Peyer's patch (tissue), 4 donors: Measurements from ENCODE around the gene GPR141. TPM values are rescaled to one million over a fixed set of nuclear protein-coding genes. Genes with fewer than 3 reads are reported as not detected.

ENCODE experiments used
- DNase-seq, 3 donors: peaks; one replicate each; pipeline ENCODE4 v3.0.0-alpha.2; 2017 to 2019
- H3K27ac ChIP-seq, 4 donors: fragments of 200-600 bp; sonication (generic); one replicate each; pipeline ENCODE4 v1.5.1; 2016 to 2019
- H3K27me3 ChIP-seq, 2 donors: fragments of 200-600 bp; sonication (generic); one replicate each; pipeline ENCODE4 v1.5.1; 2019
- H3K36me3 ChIP-seq, 3 donors: fragments of 200-600 bp; sonication (generic); one replicate each; pipeline ENCODE4 v1.5.1; 2016 to 2019
- H3K4me1 ChIP-seq, 4 donors: fragments of 200-600 bp; sonication (generic); one replicate each; pipeline ENCODE4 v1.5.1; 2016 to 2019
- H3K4me3 ChIP-seq, 4 donors: fragments of 200-600 bp; sonication (generic); 1 replicate in 3 of 4; 2 replicates in 1 of 4; pipeline ENCODE4 v1.5.1; 2016 to 2019; ENCODE audit warnings: mild to moderate bottlenecking in 1 of 4
- H3K9me3 ChIP-seq, 4 donors: fragments of 200-600 bp; sonication (generic); one replicate each; pipeline ENCODE4 v1.5.1; 2016 to 2019; ENCODE audit warnings: mild to moderate bottlenecking in 1 of 4
- POLR2A ChIP-seq, 2 donors: fragments of 450-650 bp; IDR thresholded peaks; one replicate each; pipeline ENCODE4 v1.5.1; 2017; ENCODE audit warnings: antibody characterized with exemption in 2 of 2, mild to moderate bottlenecking in 2 of 2, moderate library complexity in 2 of 2
- total RNA-seq, 4 donors: library from RNA; depleted of rRNA; stranded (reverse); fragments of >200 nt; gene quantifications; one replicate each; pipeline ENCODE4 v1.1.0, GENCODE V29; 2016
- TF ChIP-seq, protein P1 (sequence below), 6 experiments: fragments of 450-650 bp in 4 of 6; fragments of 200-600 bp in 2 of 6; sonication (generic) in 1 of 6; IDR thresholded peaks; one replicate each; pipeline ENCODE4 v1.5.1; 2017 to 2019; ENCODE audit warnings: antibody characterized with exemption in 6 of 6, mild to moderate bottlenecking in 3 of 6, moderate library complexity in 1 of 6

Gene GPR141
- total RNA-seq, 4 donors from 2014 or later = not detected

DNA sequence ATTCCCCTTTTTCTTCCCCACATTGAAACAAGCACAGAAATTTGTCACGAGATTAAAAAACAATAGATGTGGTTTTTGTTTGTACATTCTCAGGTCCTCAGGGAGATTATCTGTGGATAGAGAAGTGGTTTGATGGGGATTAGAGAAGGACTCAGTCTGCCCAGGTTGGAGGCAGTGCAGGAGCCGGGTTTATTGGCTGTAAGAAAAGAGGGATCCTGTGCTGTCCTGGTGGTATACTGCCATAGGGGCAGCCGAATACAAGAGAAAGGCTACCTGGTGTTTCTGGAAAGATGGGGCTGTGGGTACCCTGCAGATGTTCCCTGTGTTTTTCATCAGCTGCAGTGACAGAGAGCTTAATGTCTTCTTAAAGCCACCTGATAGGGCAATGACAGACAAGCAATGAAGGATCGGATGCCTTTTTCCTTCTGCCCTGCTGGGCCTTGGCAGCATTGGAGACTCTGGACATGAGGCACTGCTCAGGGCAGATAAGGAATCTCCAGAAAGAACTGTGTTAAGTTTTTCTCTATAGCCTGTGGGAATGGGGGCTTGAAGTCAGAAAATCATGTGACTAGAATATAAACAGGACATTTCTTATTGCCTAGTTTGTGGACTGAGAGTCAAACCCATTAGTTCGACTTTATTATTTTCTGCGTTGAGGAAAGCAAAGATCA is 18.1 kb upstream of the GPR141 start:
- TF ChIP-seq POLR2A (IDR thresholded peaks at IDR 0.05) = no peak
- TF ChIP-seq, protein P1, sequence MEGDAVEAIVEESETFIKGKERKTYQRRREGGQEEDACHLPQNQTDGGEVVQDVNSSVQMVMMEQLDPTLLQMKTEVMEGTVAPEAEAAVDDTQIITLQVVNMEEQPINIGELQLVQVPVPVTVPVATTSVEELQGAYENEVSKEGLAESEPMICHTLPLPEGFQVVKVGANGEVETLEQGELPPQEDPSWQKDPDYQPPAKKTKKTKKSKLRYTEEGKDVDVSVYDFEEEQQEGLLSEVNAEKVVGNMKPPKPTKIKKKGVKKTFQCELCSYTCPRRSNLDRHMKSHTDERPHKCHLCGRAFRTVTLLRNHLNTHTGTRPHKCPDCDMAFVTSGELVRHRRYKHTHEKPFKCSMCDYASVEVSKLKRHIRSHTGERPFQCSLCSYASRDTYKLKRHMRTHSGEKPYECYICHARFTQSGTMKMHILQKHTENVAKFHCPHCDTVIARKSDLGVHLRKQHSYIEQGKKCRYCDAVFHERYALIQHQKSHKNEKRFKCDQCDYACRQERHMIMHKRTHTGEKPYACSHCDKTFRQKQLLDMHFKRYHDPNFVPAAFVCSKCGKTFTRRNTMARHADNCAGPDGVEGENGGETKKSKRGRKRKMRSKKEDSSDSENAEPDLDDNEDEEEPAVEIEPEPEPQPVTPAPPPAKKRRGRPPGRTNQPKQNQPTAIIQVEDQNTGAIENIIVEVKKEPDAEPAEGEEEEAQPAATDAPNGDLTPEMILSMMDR (IDR thresholded peaks at IDR 0.05) = no peak
- H3K27ac ChIP-seq = no peak overlapping the region
- no peaks in the 10 kb centered on the region for H3K4me1 ChIP-seq
- DNase-seq = no peak
- no peaks in the 10 kb centered on the region for H3K27me3 ChIP-seq
- H3K4me3 ChIP-seq = no peak overlapping the region
- no peaks in the 10 kb centered on the region for H3K9me3 ChIP-seq
- H3K36me3 ChIP-seq = no peaks in the 10 kb centered on the region

- no peaks in the 10 kb centered on the region for H3K27me3 ChIP-seq
- no peak for DNase-seq
Observed at GRCh38 chr7:37666026-37666799, 17.4 kb upstream of the GPR141 start.

GRCh38 chr7:37669818-37670217 is 13.7 kb upstream of the GPR141 start:
- H3K4me3 ChIP-seq = no peak overlapping the region
- no peaks in the 10 kb centered on the region for H3K9me3 ChIP-seq
- no peaks in the 10 kb centered on the region for H3K36me3 ChIP-seq
- no peaks in the 10 kb centered on the region for H3K27me3 ChIP-seq
- DNase-seq = no peak
- no peak overlapping the region for H3K27ac ChIP-seq
- no peaks in the 10 kb centered on the region for H3K4me1 ChIP-seq
- TF ChIP-seq POLR2A (IDR thresholded peaks at IDR 0.05) = no peak
- TF ChIP-seq, protein P1 (IDR thresholded peaks at IDR 0.05) = no peak

More at GRCh38 chr7:37666026-37666799, 17.4 kb upstream of the GPR141 start:
- Histone ChIP-seq H3K4me1 (no peaks in the 10 kb centered on the region), H3K4me3 (no peak overlapping the region), H3K36me3 (no peaks in the 10 kb centered on the region), H3K9me3 (no peaks in the 10 kb centered on the region), H3K27ac (no peak overlapping the region)
- TF ChIP-seq, protein P1 (IDR thresholded peaks at IDR 0.05) = no peak
- no peak for TF ChIP-seq POLR2A (IDR thresholded peaks at IDR 0.05)

- TF ChIP-seq POLR2A (IDR thresholded peaks at IDR 0.05) = no peak
- TF ChIP-seq, protein P1 (IDR thresholded peaks at IDR 0.05) = no peak
- Histone ChIP-seq H3K36me3 (no peaks in the 10 kb centered on the region), H3K4me3 (no peak overlapping the region), H3K4me1 (no peaks in the 10 kb centered on the region), H3K27me3 (no peaks in the 10 kb centered on the region), H3K27ac (no peak overlapping the region), H3K9me3 (no peaks in the 10 kb centered on the region)
- DNase-seq = no peak
Observed at GRCh38 chr7:37670436-37670835, 13.1 kb upstream of the GPR141 start.

GRCh38 chr7:37671876-37672275 is 11.7 kb upstream of the GPR141 start:
- H3K27ac ChIP-seq = no peak overlapping the region
- H3K4me1 ChIP-seq = no peaks in the 10 kb centered on the region
- no peaks in the 10 kb centered on the region for H3K36me3 ChIP-seq
- TF ChIP-seq, protein P1 (IDR thresholded peaks at IDR 0.05) = no peak
- TF ChIP-seq POLR2A (IDR thresholded peaks at IDR 0.05) = no peak
- H3K27me3 ChIP-seq = no peaks in the 10 kb centered on the region
- no peak for DNase-seq
- no peak overlapping the region for H3K4me3 ChIP-seq
- no peaks in the 10 kb centered on the region for H3K9me3 ChIP-seq
